ENCODE data around the gene KRT84.

DNA sequence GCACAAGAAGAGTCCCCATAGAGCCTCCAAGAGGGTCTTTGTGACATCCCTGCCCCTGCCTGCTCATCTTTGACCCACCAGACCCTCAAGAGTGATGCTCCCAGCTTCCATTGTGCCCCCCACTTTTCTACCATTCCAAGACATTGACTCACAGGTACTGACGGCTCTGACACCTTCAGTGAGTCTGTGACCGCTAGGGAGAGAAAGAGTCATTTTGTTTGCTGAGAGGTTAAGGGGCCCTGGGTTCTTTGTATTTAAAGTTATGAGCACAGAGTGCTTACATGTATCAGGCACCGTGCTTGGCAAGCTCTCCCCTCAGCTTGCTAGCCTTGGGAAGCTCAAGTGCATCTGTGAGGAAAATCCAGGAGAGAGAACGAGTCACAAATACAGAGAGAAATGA lies 27.8 kb upstream of the KRT84 start:
- TF ChIP-seq, protein P1, sequence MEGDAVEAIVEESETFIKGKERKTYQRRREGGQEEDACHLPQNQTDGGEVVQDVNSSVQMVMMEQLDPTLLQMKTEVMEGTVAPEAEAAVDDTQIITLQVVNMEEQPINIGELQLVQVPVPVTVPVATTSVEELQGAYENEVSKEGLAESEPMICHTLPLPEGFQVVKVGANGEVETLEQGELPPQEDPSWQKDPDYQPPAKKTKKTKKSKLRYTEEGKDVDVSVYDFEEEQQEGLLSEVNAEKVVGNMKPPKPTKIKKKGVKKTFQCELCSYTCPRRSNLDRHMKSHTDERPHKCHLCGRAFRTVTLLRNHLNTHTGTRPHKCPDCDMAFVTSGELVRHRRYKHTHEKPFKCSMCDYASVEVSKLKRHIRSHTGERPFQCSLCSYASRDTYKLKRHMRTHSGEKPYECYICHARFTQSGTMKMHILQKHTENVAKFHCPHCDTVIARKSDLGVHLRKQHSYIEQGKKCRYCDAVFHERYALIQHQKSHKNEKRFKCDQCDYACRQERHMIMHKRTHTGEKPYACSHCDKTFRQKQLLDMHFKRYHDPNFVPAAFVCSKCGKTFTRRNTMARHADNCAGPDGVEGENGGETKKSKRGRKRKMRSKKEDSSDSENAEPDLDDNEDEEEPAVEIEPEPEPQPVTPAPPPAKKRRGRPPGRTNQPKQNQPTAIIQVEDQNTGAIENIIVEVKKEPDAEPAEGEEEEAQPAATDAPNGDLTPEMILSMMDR (IDR thresholded peaks at IDR 0.05): no peak
- no peak for TF ChIP-seq POLR2A (IDR thresholded peaks at IDR 0.05)
